B cell (primary cell): ENCODE results near the gene SARNP. TPM values are rescaled to one million over a fixed set of nuclear protein-coding genes. Genes with fewer than 3 reads are reported as not detected.

Experiments used
- ATAC-seq: fragments of 200-7000 bp; cut with Tn5 transposase; one replicate; pipeline ENCODE4 v1.10.0; 2021; ENCODE audit warnings: low read depth, mild to moderate bottlenecking, moderate number of reproducible peaks, moderate library complexity
- CTCF ChIA-PET: fragments of 350-600 bp; sonication (Branson Sonifier 250); formaldehyde crosslinking; loops from one replicate; lab custom pipeline; 2021; ENCODE audit warnings: antibody characterized with exemption, inconsistent platforms; lab: Charles Lee
- POLR2A ChIA-PET: fragments of 350-600 bp; sonication (Branson Sonifier 250); formaldehyde crosslinking; loops from one replicate; lab custom pipeline; 2021; ENCODE audit warnings: antibody characterized with exemption; lab: Charles Lee
- DNase-seq: peaks from one replicate; pipeline ENCODE4 v3.0.0; 2013
- H2AFZ ChIP-seq: 2 replicates; pipeline ENCODE4 v1.6.1; 2012; ENCODE audit warnings: mild to moderate bottlenecking, low read depth, low read length; ENCODE audit not compliant: insufficient read depth, poor library complexity, severe bottlenecking
- H3K27ac ChIP-seq, 2 donors: 1 replicate in 1 of 2; 2 replicates in 1 of 2; pipeline ENCODE4 v1.5.1; 2012 to 2013; ENCODE audit warnings: low read length in 2 of 2, mild to moderate bottlenecking in 2 of 2, moderate library complexity in 1 of 2
- H3K27me3 ChIP-seq, 4 experiments: fragments of 200-600 bp in 1 of 4; sonication (generic) in 1 of 4; replicated peaks in 1 of 4; 1 replicate in 2 of 4; 2 replicates in 2 of 4; pipeline versions ENCODE4 v1.6.1 to v1.7.0; 2013 to 2016; ENCODE audit warnings: low read length in 3 of 4, mild to moderate bottlenecking in 2 of 4, mixed read lengths in 1 of 4, moderate library complexity in 1 of 4; ENCODE audit not compliant: insufficient read depth in 4 of 4, control insufficient read depth in 3 of 4; ENCODE audit errors: control extremely low read depth in 1 of 4
- H3K36me3 ChIP-seq, 2 experiments: replicated peaks in 1 of 2; 1 replicate in 1 of 2; 2 replicates in 1 of 2; pipeline versions ENCODE4 v1.6.1 to v1.7.1; 2013; ENCODE audit warnings: low read length in 1 of 2; ENCODE audit not compliant: insufficient read depth in 2 of 2, control insufficient read depth in 1 of 2; ENCODE audit errors: control extremely low read depth in 1 of 2, extremely low read depth in 1 of 2
- H3K4me1 ChIP-seq, 2 donors: fragments of 200-600 bp in 1 of 2; sonication (generic) in 1 of 2; 1 replicate in 1 of 2; 2 replicates in 1 of 2; pipeline versions ENCODE4 v1.5.1 to v1.6.1; 2013 to 2017; ENCODE audit warnings: low read length in 2 of 2; ENCODE audit not compliant: control insufficient read depth in 2 of 2, insufficient read depth in 2 of 2
- H3K4me2 ChIP-seq: replicated peaks from 2 replicates; pipeline ENCODE3; 2012; ENCODE audit warnings: mild to moderate bottlenecking, low read depth, low read length; ENCODE audit not compliant: poor library complexity, severe bottlenecking
- H3K4me3 ChIP-seq, 5 experiments: fragments of 200-600 bp in 1 of 5; sonication (generic) in 1 of 5; 1 replicate in 3 of 5; 2 replicates in 2 of 5; pipeline versions ENCODE4 v1.5.1 to v1.7.0; 2011 to 2016; ENCODE audit warnings: low read length in 4 of 5, mild to moderate bottlenecking in 4 of 5, low read depth in 2 of 5, control low read depth in 1 of 5, moderate library complexity in 1 of 5; ENCODE audit not compliant: insufficient read depth in 1 of 5; ENCODE audit errors: control extremely low read depth in 1 of 5, extremely low read depth in 1 of 5
- H3K79me2 ChIP-seq: fragments of 200-600 bp; sonication (generic); one replicate; pipeline ENCODE4 v1.6.0; 2016; ENCODE audit warnings: low read length; ENCODE audit not compliant: control insufficient read depth, insufficient read depth
- H3K9ac ChIP-seq: fragments of 200-600 bp; sonication (generic); 2 replicates; pipeline ENCODE4 v1.6.1; 2017; ENCODE audit warnings: mild to moderate bottlenecking, low read length, moderate library complexity
- H3K9me3 ChIP-seq, 3 donors: one replicate each; pipeline versions ENCODE4 v1.6.1 to v1.7.1; 2013; ENCODE audit warnings: low read length in 2 of 3; ENCODE audit not compliant: control insufficient read depth in 2 of 3, insufficient read depth in 1 of 3; ENCODE audit errors: control extremely low read depth in 1 of 3
- H4K20me1 ChIP-seq: 2 replicates; pipeline ENCODE4 v1.6.0; 2012; ENCODE audit warnings: mild to moderate bottlenecking, low read length; ENCODE audit not compliant: insufficient read depth, control insufficient read depth, poor library complexity, severe bottlenecking
- H3K27ac Mint-ChIP-seq: one replicate; pipeline ENCODE4 v1.8.0; 2021; ENCODE audit warnings: mixed read lengths
- H3K27me3 Mint-ChIP-seq: one replicate; pipeline ENCODE4 v1.8.0; 2021; ENCODE audit warnings: mixed read lengths
- H3K4me1 Mint-ChIP-seq: one replicate; pipeline ENCODE4 v1.8.0; 2021; ENCODE audit warnings: mixed read lengths
- H3K4me3 Mint-ChIP-seq: one replicate; pipeline ENCODE4 v1.8.0; 2021; ENCODE audit warnings: mixed read lengths
- H3K9me3 Mint-ChIP-seq: one replicate; pipeline ENCODE4 v1.8.0; 2022; ENCODE audit warnings: mixed read lengths; ENCODE audit not compliant: insufficient read depth
- CTCF ChIP-seq: fragments of 200-600 bp; IDR thresholded peaks from one replicate; pipeline ENCODE4 v1.8.0; 2022; ENCODE audit warnings: antibody characterized with exemption, mild to moderate bottlenecking
- EZH2 ChIP-seq: IDR thresholded peaks from 2 replicates; pipeline ENCODE4 v1.6.1; 2012; ENCODE audit warnings: borderline replicate concordance, low read depth, mild to moderate bottlenecking, moderate library complexity, low read length; ENCODE audit not compliant: insufficient read depth, poor library complexity, severe bottlenecking
- WGBS: methylation state at CpG from one replicate; pipeline ENCODE4 v1.1.5; 2013; ENCODE audit warnings: missing lambda C conversion rate; ENCODE audit not compliant: insufficient coverage; 5-methylcytosine and 5-hydroxymethylcytosine counted together
- intact Hi-C: fragments of 100-400 bp; cut with micrococcal nuclease; formaldehyde crosslinking; loops from one replicate; pipeline ENCODE4 v1.10.0; 2022
- polyA plus RNA-seq: library from polyadenylated mRNA; depleted of rRNA; stranded (reverse); fragments of >200 nt; gene quantifications from 2 replicates; pipeline ENCODE4 v1.2.3, GENCODE V29; 2012
- total RNA-seq, 2 donors: library from RNA; stranded (reverse); fragments of 120-200 nt in 1 of 2; gene quantifications; 1 replicate in 1 of 2; 2 replicates in 1 of 2; pipeline versions ENCODE4 v1.2.3 to v1.2.4, GENCODE V29; 2013 to 2022

The SARNP gene
- total and polyA plus RNA-seq, 2 donors (not counting 1 experiment from before 2014, with no cell fraction given), result 22.6 to 46.4 TPM

GRCh38 chr12:55824726-55825125, 7.2 kb upstream of the SARNP start:
- intact Hi-C loops, result loop anchor here (5.0 kb wide), 1 partner anchor 293 kb away; the partner anchor contains the start of genes RPL41 and ZC3H10
- ATAC-seq (no peak), DNase-seq (no peak)
- H3K4me3 Mint-ChIP-seq, result no peak overlapping the region
- CTCF ChIA-PET, result interaction anchor here (2.0 kb wide), 1 partner anchor 116 kb away, joined by 5 read pairs; no protein-coding TSS in a partner anchor
- Histone ChIP-seq H3K4me2 (no peak overlapping the region), H3K36me3 (peaks cover 2 to 41% of the 10 kb centered on the region in 2 experiments), H4K20me1 (no peaks in the 10 kb centered on the region), H3K27me3 (no peaks in the 10 kb centered on the region), H3K4me1 (peaks cover 25 to 38% of the 10 kb centered on the region in 2 donors), H3K79me2 (peaks cover 29% of the 10 kb centered on the region), H3K9me3 (no peaks in the 10 kb centered on the region), H2AFZ (no peak overlapping the region), H3K9ac (no peak overlapping the region), H3K27ac (peak overlapping the region in 1 of 2 donors; percentile 63), H3K4me3 (no peak overlapping the region)
- H3K27ac Mint-ChIP-seq, result peak overlapping the region; percentile 59
- POLR2A ChIA-PET, result no interaction called here
- peaks cover 36% of the 10 kb centered on the region for H3K4me1 Mint-ChIP-seq
- no peak for TF ChIP-seq CTCF
- TF ChIP-seq EZH2, result no peak
- no peaks in the 10 kb centered on the region for H3K9me3 Mint-ChIP-seq
- no CpG with 5 or more reads among the region's 5 CpGs for WGBS
- no peaks in the 10 kb centered on the region for H3K27me3 Mint-ChIP-seq

DNA sequence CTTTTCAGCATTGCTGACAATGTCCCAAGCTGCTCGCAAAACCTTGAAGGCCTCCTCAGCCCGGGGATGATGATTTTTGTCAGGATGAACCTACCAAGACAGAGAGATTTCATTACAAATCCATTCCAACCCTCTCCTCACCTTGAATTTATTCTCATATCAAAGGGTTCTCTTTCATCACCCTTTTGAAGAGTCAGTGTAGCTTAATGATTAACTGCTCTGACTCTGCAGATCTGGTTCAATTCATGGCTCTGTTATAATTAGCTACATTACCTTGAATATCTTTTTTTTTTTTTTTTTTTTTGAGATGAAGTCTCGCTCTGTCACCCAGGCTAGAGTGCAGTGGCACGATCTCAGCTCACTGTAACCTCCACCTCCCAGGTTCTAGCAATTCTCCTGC, 5.9 kb upstream of the SARNP start:
- H3K4me1 Mint-ChIP-seq, result peaks cover 40% of the 10 kb centered on the region
- TF ChIP-seq CTCF (no peak), EZH2 (no peak)
- DNase-seq, result no peak
- ChIA-PET POLR2A (interaction anchor here (0.6 kb wide), 1 partner anchor 14 kb away, joined by 12 read pairs; no protein-coding TSS in a partner anchor), CTCF (interaction anchor here (1.1 to 2.0 kb wide), 2 partner anchors 103 to 117 kb away, joined by 4 to 5 read pairs; no protein-coding TSS in a partner anchor)
- H3K27me3 Mint-ChIP-seq, result no peaks in the 10 kb centered on the region
- H4K20me1 ChIP-seq, result peaks cover 9% of the 10 kb centered on the region
- no peaks in the 10 kb centered on the region for H3K9me3 ChIP-seq
- H3K27ac Mint-ChIP-seq, result peak overlapping the region; percentile 20
- H3K4me2 ChIP-seq, result no peak overlapping the region
- intact Hi-C loops, result no loop called here
- no peak overlapping the region for H3K9ac ChIP-seq
- 100% methylated on average over 2 of the region's 4 CpGs for WGBS
- H3K4me3 ChIP-seq, result no peak overlapping the region
- no peak overlapping the region for H2AFZ ChIP-seq
- H3K36me3 ChIP-seq, result peaks cover 2 to 50% of the 10 kb centered on the region in 2 experiments
- no peak overlapping the region for H3K4me3 Mint-ChIP-seq
- no peaks in the 10 kb centered on the region for H3K27me3 ChIP-seq
- no peaks in the 10 kb centered on the region for H3K9me3 Mint-ChIP-seq
- ATAC-seq, result no peak
- peak overlapping the region in 1 of 2 donors; percentile 16 for H3K27ac ChIP-seq
- H3K4me1 ChIP-seq, result peaks cover 28 to 41% of the 10 kb centered on the region in 2 donors
- peaks cover 31% of the 10 kb centered on the region for H3K79me2 ChIP-seq
